Measurements from ENCODE around the gene SF3B4.
"Not testable (repeated sequence)": the region's sequence is repeated elsewhere in the genome, so short reads cannot be mapped to it uniquely, and the experiment has no call there.

Gene SF3B4

GRCh38 chr1:149927563-149928400 is at the start of gene SF3B4:
TSS of gene SF3B4 (minus strand) at chr1:149927803. CDS start at chr1:149927759, 44 bp downstream.
- peak; percentile 92 to 93 for DNase-seq (ENCODE audit: low read depth in 2 of 2)

GRCh38 chr1:149977345-149977744 is 49.7 kb upstream of the SF3B4 start:
- DNase-seq (ENCODE audit: low read depth in 2 of 2) = no peak

GRCh38 chr1:149972547-149972946 is 44.9 kb upstream of the SF3B4 start:
- no peak for DNase-seq (ENCODE audit: low read depth in 2 of 2)

- no peak for DNase-seq (ENCODE audit: low read depth in 2 of 2)
These were observed 40.0 kb upstream of the SF3B4 start for GRCh38 chr1:149967646-149968045.

DNA sequence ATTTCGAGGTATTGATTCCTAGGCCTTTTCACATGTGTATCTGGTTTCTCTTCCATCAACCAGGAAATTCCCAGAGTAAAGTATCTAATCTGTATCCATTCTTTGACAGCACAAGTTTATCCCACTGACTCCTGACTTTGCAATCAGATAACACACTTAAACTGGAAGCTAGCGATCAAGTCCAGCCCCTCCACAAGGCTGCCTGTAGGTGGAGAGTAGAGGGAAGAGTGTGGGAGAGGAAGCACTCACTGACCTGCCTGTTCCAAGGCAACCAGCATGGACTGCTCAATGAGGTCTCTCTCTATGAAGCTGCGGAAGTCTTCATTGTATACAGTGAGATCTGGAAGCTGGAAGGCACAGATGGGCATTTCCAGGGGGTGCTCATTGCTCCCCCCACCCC is 39.4 kb upstream of the SF3B4 start:
- DNase-seq (ENCODE audit: low read depth in 2 of 2) = no peak

- no peak for DNase-seq (ENCODE audit: low read depth in 2 of 2)
These were observed 38.8 kb upstream of the SF3B4 start for GRCh38 chr1:149966405-149966804.

GRCh38 chr1:149965440-149965839 is 37.8 kb upstream of the SF3B4 start:
- DNase-seq (ENCODE audit: low read depth in 2 of 2) = no peak

- no peak for DNase-seq (ENCODE audit: low read depth in 2 of 2)
These were observed 35.8 kb upstream of the SF3B4 start for GRCh38 chr1:149963358-149963757.

GRCh38 chr1:149962736-149963135 is 35.1 kb upstream of the SF3B4 start:
- no peak for DNase-seq (ENCODE audit: low read depth in 2 of 2)

GRCh38 chr1:149962039-149962647 is 34.5 kb upstream of the SF3B4 start:
- DNase-seq (ENCODE audit: low read depth in 2 of 2) = peak; percentile 8 to 14

DNA sequence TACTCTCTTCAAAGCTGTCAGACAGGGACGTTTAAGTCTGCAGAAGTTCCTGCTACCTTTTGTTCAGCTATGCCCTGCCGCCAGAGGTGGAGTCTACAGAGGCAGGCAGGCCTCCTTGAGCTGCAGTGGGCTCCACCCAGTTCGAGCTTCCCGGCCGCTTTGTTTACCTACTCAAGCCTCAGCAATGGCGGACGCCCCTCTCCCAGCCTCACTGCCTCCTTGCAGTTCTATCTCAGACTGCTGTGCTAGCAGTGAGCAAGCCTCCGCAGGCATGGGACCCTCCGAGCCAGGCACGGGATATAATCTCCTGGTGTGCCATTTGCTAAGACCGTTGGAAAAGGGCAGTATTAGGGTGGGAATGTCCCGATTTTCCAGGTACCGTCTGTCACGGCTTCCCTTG is 29.9 kb upstream of the SF3B4 start:
- not testable (repeated sequence) for DNase-seq (ENCODE audit: low read depth in 2 of 2)

DNA sequence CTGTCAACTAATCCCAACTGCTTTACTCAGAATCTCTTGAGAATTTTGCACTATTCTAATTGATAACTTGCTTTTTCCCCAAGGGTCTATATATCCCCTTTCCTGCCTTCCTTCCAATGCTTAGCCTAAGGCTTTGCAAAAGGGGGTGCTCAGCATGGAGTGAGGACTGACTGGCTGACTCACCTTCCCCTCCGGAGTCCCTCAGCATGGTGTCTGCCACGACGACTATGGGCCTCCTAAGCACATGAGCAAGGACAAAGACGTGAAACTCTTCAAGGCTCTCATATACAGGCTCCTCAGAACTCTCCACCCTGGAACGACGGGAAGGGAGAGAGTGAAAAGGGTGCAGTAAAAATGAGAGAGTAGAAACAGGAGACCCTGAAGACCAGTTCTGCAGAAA is 22.3 kb upstream of the SF3B4 start:
- no peak for DNase-seq (ENCODE audit: low read depth in 2 of 2)

DNA sequence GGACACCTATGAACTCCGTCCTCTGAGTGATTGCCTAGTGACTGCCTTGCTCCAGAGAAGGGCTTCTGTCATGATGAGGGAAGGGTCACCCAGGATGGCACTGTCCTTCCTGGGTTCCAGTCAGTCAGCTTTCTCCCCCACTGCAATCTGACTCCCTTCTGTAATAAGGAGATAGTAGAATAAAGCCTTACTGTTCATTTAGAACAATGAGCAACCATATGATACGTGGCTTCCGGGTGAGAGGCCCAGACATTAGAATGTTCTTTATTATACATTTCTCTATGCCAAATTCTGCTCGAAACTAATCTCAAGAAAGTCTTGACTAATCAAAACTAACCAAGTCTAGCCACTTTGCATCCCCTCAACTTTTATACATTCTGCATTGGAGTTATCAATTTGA is 17.6 kb upstream of the SF3B4 start:
- DNase-seq (ENCODE audit: low read depth in 2 of 2) = no peak

- no peak for DNase-seq (ENCODE audit: low read depth in 2 of 2)
These were observed 15.3 kb upstream of the SF3B4 start for GRCh38 chr1:149942885-149943284.

- no peak for DNase-seq (ENCODE audit: low read depth in 2 of 2)
These were observed 14.6 kb upstream of the SF3B4 start for GRCh38 chr1:149942207-149942606.

- no peak for DNase-seq (ENCODE audit: low read depth in 2 of 2)
These were observed 12.8 kb upstream of the SF3B4 start for GRCh38 chr1:149940427-149940826.

- not testable (repeated sequence) for DNase-seq (ENCODE audit: low read depth in 2 of 2)
These were observed 11.0 kb upstream of the SF3B4 start for GRCh38 chr1:149938668-149939003.

DNA sequence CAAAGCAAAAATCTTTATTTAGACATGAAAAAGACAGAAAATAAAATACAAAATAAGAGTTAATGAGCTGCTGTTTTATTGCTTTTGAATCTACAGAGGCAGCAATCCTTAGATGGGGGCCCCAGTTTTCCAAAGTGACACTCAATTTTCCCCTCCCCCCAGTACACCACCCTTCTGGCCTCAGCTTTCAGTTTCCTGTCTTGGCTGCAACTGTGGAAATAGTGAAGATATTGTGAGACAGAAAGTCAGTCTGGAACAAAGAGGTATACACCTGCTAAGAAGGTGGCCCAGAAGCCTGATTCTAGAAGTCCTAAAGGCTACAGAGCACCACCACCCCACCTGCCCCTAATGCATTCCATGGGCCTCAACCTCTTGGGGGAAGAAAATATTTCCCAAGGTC is 10.2 kb upstream of the SF3B4 start:
- no peak for DNase-seq (ENCODE audit: low read depth in 2 of 2)

DNA sequence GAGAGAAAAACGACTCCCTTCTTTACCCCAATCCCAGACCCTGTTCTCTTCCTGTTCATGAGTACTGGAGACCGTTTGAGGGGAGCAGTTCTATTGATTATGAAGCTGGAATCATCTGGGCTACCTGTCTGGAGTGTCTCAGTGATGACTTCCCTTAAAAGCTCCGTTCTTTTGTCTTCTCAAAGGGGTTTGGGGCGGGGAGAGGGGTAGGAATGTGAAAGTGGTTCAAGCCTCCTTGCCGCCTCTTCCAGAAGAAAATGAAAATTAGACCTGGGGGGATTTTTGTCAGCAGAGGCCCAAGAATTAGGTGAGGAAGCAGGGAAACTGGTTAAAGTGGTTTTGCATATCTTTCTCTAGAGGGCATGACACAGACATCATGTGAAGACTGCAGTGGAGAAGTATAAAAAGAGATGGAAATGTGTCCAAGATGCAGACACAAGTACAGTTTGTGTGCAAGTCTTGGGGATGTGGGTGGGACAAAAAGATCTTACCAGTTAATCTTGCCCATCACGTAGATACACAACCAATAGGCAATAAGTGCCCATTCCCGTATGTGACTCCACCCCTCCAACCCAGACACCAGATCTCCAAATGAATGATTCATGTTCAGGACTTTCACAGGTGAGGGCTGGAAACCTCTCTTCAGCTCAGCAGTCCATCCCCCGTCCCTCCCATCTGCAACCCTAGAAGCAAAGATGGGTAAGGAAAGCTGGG is 9.5 kb upstream of the SF3B4 start:
- DNase-seq (ENCODE audit: low read depth in 2 of 2) = no peak

DNA sequence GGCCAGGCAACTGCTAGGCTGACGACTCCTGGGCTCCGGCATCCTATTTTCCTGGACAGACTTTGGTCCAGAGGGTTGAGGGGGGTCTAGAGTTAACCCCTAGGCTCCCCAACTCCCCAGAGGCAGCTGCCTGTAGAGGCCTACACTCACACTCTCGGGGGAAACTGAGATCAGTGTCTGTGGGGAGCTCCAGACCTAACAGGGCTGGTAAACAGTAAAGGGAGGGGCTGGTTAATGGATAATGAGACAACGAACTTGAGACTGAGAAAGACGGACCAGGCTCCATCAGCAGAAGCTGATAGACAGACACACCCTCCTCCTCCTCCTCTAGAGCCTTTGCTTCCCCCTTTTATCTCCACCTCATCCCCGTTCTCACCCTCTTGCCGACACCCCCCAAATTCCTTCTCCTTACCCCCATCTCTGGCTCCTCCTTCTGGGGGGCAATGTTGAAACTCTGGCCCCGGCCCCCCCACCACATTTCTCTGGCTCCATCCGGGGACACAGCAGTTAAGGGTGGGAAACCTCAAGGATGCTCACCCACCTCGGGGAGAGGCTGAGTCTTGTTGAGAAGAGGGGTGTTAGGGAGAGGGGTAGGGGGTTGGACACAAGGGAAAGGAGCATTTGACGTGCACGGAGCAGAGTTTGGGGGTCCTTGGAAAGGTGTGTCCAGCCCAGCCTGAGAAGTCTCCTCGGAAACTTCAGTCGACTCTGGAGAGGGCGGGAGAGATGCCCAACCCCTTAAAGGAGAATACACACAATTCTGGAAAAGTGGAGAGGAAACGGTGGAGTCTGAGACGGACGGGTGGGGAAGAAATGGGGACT is 8.8 kb upstream of the SF3B4 start, which contains the start of gene MTMR11:
MTMR11 (minus strand) TSS at position 710 of the 822 bp plus-strand sequence; CDS start at position 478, 232 bp downstream.
- DNase-seq (ENCODE audit: low read depth in 2 of 2) = no peak

DNA sequence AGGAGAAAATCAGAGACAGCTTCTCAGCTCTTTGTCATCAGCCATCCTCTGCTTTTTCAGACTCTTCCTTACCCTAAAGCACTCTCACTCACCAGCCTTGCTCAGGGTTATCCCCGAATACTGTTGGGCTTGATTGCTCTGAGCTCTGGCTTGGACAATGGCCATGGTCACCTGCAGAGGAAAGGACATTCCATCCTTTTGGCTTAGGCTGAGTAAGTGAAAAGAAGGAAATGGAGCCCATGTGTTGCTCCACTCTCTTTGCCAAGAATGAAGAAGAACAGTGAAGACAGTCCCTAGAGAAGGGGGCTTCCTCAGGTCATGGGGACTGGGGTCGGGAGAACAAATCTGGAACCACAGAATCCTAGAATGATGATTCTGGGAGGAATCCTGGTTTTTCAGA is 6.8 kb upstream of the SF3B4 start:
- no peak for DNase-seq (ENCODE audit: low read depth in 2 of 2)

GRCh38 chr1:149933208-149933607 is 5.6 kb upstream of the SF3B4 start:
- no peak for DNase-seq (ENCODE audit: low read depth in 2 of 2)
